Fibroblast of mammary gland (primary cell): Measurements from ENCODE around the gene SUDS3.

Experiments
- DNase-seq: peaks from one replicate; pipeline ENCODE4 v3.0.0-alpha.2; 2010; ENCODE audit warnings: low read depth
- H3K4me3 ChIP-seq: 2 replicates; pipeline ENCODE4 v1.5.1; 2011; ENCODE audit warnings: low read depth, mild to moderate bottlenecking, low read length, moderate library complexity; ENCODE audit not compliant: control insufficient read depth
- CTCF ChIP-seq: conservative IDR thresholded peaks from 2 replicates; pipeline ENCODE4 v1.5.1; 2011; ENCODE audit warnings: low read depth, low read length, inconsistent platforms; ENCODE audit not compliant: control insufficient read depth, insufficient read depth

Gene SUDS3

DNA sequence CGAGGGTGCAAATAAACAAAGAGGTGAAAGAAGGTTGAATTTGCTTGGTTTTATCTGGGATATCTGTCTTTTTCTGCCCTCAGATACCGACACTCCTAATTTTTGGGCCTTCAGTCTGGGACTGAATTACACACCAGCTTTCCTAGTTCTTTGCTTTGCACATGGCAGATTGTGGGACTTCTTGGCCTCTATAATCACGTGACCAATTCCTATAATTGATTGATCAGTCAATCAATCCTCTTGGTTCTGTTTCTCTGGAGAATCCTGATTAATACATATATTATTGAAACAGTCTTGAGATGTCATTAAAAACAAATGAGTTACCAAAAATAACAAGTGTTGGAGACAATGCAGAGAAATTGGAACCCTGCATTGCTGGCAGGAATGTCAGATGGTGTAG is 62.7 kb downstream of the SUDS3 start:
- no peak for DNase-seq
- TF ChIP-seq CTCF = no peak

DNA sequence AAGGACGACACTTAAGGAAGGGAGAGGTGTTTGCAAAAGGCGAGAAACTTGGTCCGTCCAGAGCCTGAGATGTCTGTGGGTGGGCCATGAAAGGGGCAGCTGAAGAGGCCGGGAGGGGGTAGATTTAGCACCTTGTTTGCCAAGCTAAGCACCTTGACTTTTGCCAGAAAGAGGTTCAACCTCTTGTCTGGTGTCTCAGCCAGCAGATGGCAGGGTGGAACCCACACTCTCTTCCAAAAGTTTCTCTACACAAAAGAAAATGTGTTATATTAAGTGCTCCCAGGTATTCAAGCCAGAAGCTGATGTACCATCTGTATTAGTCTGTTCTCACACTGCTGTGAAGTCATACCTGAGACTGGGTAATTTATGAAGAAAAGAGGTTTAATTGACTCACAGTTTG is 69.9 kb downstream of the SUDS3 start:
- H3K4me3 ChIP-seq = no peak overlapping the region
- TF ChIP-seq CTCF = no peak
- no peak for DNase-seq

More for the DNA sequence above, 62.7 kb downstream of the SUDS3 start:
- H3K4me3 ChIP-seq = no peak overlapping the region

- TF ChIP-seq CTCF = no peak
- DNase-seq = no peak
- no peak overlapping the region for H3K4me3 ChIP-seq
These were observed 70.8 kb downstream of the SUDS3 start for GRCh38 chr12:118447181-118447580.

DNA sequence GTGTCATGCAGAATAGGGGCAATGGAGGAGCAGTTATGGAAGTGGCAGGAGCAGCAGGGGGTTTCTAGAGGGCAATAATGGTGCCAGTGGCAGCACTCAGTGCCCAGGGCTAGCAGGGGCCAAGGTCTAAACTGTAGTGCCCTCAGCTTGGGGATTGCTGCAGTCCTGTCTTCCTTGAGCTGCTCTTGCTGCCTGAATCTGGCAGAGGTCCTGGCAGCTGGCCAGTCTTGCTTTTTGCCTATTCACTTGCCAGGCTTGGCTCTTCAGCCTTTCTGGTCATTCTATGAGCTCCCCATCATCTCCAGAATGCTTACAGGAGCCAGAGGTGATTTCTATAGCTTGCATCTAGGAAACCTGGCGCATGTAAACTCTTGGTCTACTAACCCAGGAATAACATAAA is 72.0 kb downstream of the SUDS3 start:
- TF ChIP-seq CTCF = no peak
- no peak for DNase-seq
- no peak overlapping the region for H3K4me3 ChIP-seq

DNA sequence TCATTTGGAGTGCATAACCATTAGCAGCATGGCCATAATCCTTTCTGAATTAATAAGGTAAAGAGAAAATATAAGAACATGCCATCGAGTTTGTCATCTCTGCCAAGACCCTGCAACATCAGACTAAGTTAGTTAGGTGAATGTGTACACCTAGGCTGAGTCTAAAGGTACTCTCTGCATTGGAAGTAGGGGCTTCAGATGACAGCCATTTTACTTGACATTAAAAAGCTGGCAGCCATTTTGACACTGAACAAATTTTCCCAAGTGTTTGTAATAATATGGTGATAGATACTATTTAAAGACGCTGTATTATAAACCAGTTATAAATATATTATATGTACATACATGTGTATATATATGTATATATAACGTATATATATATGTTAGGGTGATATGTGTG is 79.0 kb downstream of the SUDS3 start:
- DNase-seq = no peak
- H3K4me3 ChIP-seq = no peak overlapping the region
- no peak for TF ChIP-seq CTCF

DNA sequence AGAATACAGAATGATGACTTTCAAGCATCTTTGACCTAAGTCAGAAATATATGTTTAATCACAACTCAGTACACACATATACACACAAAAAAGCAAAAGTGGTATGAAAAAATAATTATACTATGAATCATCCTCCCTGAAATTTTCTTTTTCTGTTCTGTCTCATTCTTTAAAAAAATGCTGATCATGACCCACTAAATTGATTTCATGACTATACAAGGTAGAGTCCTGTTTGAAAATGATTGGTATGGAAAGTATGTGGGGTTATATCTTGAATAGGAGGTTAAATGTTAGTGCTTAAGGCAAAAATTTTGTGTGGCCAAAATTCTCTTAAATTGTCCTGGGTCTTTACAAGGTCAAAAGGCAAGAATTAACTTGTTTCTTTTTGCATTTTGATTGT is 80.4 kb downstream of the SUDS3 start:
- DNase-seq = no peak
- TF ChIP-seq CTCF = no peak
- no peak overlapping the region for H3K4me3 ChIP-seq

DNA sequence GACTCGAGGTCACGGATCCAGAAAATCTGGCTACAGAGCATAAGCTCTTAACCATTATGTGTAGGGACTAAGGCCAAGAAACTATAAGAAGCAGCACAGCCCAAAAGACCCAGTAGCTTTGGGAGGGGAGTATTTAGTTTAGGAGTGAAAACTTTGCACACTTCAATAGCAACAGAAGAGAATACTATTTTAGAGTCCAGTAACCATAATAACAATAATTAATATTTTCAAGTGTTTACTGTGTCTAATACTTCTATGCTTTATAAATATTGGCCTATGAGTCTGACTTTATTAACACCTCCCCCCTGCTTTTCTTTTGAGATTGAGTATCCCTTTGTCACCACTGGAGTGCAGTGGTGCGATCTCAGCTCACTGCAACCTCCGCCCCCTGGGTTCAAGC is 82.8 kb downstream of the SUDS3 start:
- DNase-seq = no peak

More for the DNA sequence above, 82.8 kb downstream of the SUDS3 start:
- H3K4me3 ChIP-seq = no peak overlapping the region
- no peak for TF ChIP-seq CTCF
